Measurements from ENCODE around the gene SIRPB2. TPM values are rescaled to one million over a fixed set of nuclear protein-coding genes. Genes with fewer than 3 reads are reported as not detected.

The SIRPB2 gene
- total and polyA plus RNA-seq, 2 of the 4 experiments (the other 2 are of a cell fraction) = not detected

DNA sequence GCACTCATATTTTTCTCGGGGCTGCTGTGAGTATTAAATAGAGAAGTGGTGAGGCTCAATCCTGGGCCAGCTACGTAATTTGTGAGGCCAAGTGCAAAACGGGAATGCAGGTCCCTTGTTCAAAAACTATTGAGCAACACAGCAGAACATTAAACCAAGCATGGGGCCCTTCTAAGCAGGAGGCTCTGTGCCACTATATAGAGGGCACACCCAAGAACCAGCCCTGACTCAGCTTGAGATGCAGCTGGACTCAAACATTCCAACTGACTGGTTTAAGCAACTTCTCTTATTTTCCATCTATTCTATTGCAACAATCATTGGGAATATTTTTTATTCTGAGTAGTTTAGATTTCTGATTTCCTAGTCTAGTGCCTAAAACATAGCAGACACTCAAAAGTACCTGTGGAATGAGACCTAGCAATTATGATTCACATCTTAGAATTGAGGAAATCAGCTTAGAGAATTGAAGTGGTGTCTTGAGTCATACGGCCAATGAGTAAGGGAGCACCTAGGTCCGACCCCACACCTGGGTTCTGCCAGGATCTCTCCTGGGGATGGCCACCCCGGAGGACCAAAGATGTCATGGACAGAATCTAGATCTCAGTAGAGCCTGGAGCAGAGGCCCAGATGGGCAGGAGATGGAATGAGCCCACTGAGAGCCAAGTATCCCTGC, 1.3 kb downstream of the SIRPB2 start:
- no peaks in the 10 kb centered on the region for H3K4me1 ChIP-seq (ENCODE audit: control insufficient read depth, insufficient read depth, low read length)
- no peak overlapping the region for H3K4me2 ChIP-seq (ENCODE audit: low read depth, low read length)
- 0 out of 2 replicates have a peak, but pooled peaks cover 3% of the 10 kb centered on the region for H3K9me3 ChIP-seq (ENCODE audit: control insufficient read depth, insufficient read depth, low read length)
- peaks cover 30% of the 10 kb centered on the region for H3K27me3 ChIP-seq (ENCODE audit: control insufficient read depth, insufficient read depth, low read length)
- H2BK20ac ChIP-seq (ENCODE audit: low read depth, low read length) = no peak overlapping the region
- intact Hi-C loops (cut with micrococcal nuclease) = no loop called here
- BruUV-seq (replicated peaks) = no TSS peak
- CTCF ChIA-PET = interaction anchor here (0.6 to 1.5 kb wide), 2 partner anchors 8 to 23 kb away, joined by 4 read pairs; partner anchors contain the start of gene NSFL1C
- H4K20me1 ChIP-seq (ENCODE audit: insufficient read depth, low read length) = no peaks in the 10 kb centered on the region
- POLR2A ChIA-PET (ENCODE audit: unreplicated experiment) = no interaction called here
- H2BK15ac ChIP-seq (ENCODE audit: low read depth, low read length) = no peak overlapping the region
- no peak overlapping the region for H2AK9ac ChIP-seq (replicated peaks; ENCODE audit: low read depth, low read length, poor library complexity)
- H2AFZ ChIP-seq (replicated peaks; ENCODE audit: low read length, poor library complexity) = no peak overlapping the region
- no peaks in the 10 kb centered on the region for H3K79me1 ChIP-seq (ENCODE audit: low read depth in 1 of 2, low read length in 2 of 2)
- H3K18ac ChIP-seq (ENCODE audit: low read depth, low read length) = no peak overlapping the region
- H3K56ac ChIP-seq (ENCODE audit: extremely low read depth, insufficient read depth, low read length) = no peak overlapping the region
- H3K4ac ChIP-seq (ENCODE audit: low read depth, low read length) = no peak overlapping the region
- ATAC-seq (ENCODE audit: low read depth) (no peak), DNase-seq (no peak)
- no peak overlapping the region for H4K91ac ChIP-seq (ENCODE audit: insufficient read depth, low read depth, low read length)
- in situ Hi-C loops (cut with MboI; ENCODE audit: low sequenced_read_pairs) = no loop called here
- H3K4me3 ChIP-seq (ENCODE audit: insufficient read depth, low read depth, low read length) = no peak overlapping the region
- TF ChIP-seq RCOR1 (IDR thresholded peaks at IDR 0.05; ENCODE audit: insufficient replicate concordance, low read length) = no peak
- TF ChIP-seq POLR2A (IDR thresholded peaks at IDR 0.05; ENCODE audit: low read depth, low read length) = no peak
- TF ChIP-seq, protein P1, sequence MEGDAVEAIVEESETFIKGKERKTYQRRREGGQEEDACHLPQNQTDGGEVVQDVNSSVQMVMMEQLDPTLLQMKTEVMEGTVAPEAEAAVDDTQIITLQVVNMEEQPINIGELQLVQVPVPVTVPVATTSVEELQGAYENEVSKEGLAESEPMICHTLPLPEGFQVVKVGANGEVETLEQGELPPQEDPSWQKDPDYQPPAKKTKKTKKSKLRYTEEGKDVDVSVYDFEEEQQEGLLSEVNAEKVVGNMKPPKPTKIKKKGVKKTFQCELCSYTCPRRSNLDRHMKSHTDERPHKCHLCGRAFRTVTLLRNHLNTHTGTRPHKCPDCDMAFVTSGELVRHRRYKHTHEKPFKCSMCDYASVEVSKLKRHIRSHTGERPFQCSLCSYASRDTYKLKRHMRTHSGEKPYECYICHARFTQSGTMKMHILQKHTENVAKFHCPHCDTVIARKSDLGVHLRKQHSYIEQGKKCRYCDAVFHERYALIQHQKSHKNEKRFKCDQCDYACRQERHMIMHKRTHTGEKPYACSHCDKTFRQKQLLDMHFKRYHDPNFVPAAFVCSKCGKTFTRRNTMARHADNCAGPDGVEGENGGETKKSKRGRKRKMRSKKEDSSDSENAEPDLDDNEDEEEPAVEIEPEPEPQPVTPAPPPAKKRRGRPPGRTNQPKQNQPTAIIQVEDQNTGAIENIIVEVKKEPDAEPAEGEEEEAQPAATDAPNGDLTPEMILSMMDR (conservative IDR thresholded peaks at IDR 0.05; ENCODE audit: low read depth, low read length) = no peak
- no peak for TF ChIP-seq FOS (IDR thresholded peaks at IDR 0.05; ENCODE audit: low read depth, low read length)
- no peak for TF ChIP-seq CEBPB (IDR thresholded peaks at IDR 0.05; ENCODE audit: low read depth, low read length)
- no peak for TF ChIP-seq BHLHE40 (IDR thresholded peaks at IDR 0.05; ENCODE audit: low read depth, low read length)
- no peak overlapping the region for H2BK5ac ChIP-seq (ENCODE audit: low read depth, low read length, poor library complexity, severe bottlenecking)
- no peak overlapping the region for H3K27ac ChIP-seq (ENCODE audit: insufficient read depth, low read length)
- H2AK5ac ChIP-seq (ENCODE audit: low read depth, low read length) = no peak overlapping the region
- H4K5ac ChIP-seq (ENCODE audit: low read depth, low read length) = no peak overlapping the region
- WGBS, 2 experiments (ENCODE audit: extremely low coverage in 2 of 2, insufficient read length in 1 of 2) = 55% methylated on average over 2 of the region's 6 CpGs; no CpG with 5 or more reads in 1 of the 2 experiments
- H4K8ac ChIP-seq (ENCODE audit: low read depth in 2 of 2, low read length in 2 of 2) = no peak overlapping the region
- H3K23ac ChIP-seq (ENCODE audit: low read depth, low read length) = no peak overlapping the region
- H3K9me1 ChIP-seq (ENCODE audit: insufficient read depth, low read length) = no peaks in the 10 kb centered on the region
- no peak overlapping the region for H3K9ac ChIP-seq (ENCODE audit: low read depth, low read length)
- dilution Hi-C loops (cut with HindIII; ENCODE audit: low sequenced_read_pairs, unreplicated experiment) = no loop called here
- no peak overlapping the region for H2BK120ac ChIP-seq (ENCODE audit: low read depth, low read length)
- H3K14ac ChIP-seq (replicated peaks; ENCODE audit: low read depth, low read length) = no peak overlapping the region
- H3K36me3 ChIP-seq (ENCODE audit: control insufficient read depth, insufficient read depth, low read length) = no peaks in the 10 kb centered on the region
